Neural progenitor cell (in vitro differentiated cells): ENCODE measurements around the gene P3H3. TPM values are rescaled to one million over a fixed set of nuclear protein-coding genes. Genes with fewer than 3 reads are reported as not detected.
A peak's percentile ranks its signal among the peaks of the same experiment; 100 is the strongest.

Source experiments
- DNase-seq: peaks from one replicate; pipeline ENCODE4 v3.0.0-alpha.2; 2016; ENCODE audit warnings: low spot score
- H2AFZ ChIP-seq: fragments of 200-600 bp; sonication (generic); replicated peaks from 2 replicates; pipeline ENCODE4 v1.6.1; 2016; ENCODE audit warnings: antibody characterized with exemption
- H3F3A ChIP-seq: fragments of 200-600 bp; sonication (generic); 2 replicates; pipeline ENCODE4 v1.6.1; 2016; ENCODE audit warnings: antibody characterized with exemption, low read depth
- H3K27ac ChIP-seq: fragments of 200-600 bp; sonication (generic); 2 replicates; pipeline ENCODE4 v1.5.1; 2016; ENCODE audit warnings: mild to moderate bottlenecking
- H3K27me3 ChIP-seq: fragments of 200-600 bp; sonication (generic); 2 replicates; pipeline ENCODE4 v1.6.1; 2016; ENCODE audit warnings: mild to moderate bottlenecking, moderate library complexity
- H3K36me3 ChIP-seq: fragments of 200-600 bp; sonication (generic); 2 replicates; pipeline ENCODE4 v1.5.1; 2016
- H3K4me1 ChIP-seq: fragments of 200-600 bp; sonication (generic); 2 replicates; pipeline ENCODE4 v1.6.1; 2016; ENCODE audit warnings: mixed run types
- H3K4me2 ChIP-seq: fragments of 200-600 bp; sonication (generic); 2 replicates; pipeline ENCODE4 v1.6.1; 2016
- H3K4me3 ChIP-seq: fragments of 200-600 bp; sonication (generic); 2 replicates; pipeline ENCODE4 v1.5.1; 2016
- H3K79me2 ChIP-seq: fragments of 200-600 bp; sonication (generic); 2 replicates; pipeline ENCODE4 v1.6.1; 2016; ENCODE audit warnings: low read depth
- H3K9ac ChIP-seq: fragments of 200-600 bp; sonication (generic); 2 replicates; pipeline ENCODE4 v1.6.1; 2016
- H3K9me3 ChIP-seq: fragments of 200-600 bp; sonication (generic); 2 replicates; pipeline ENCODE4 v1.5.1; 2016; ENCODE audit warnings: low read depth
- H4K20me1 ChIP-seq: fragments of 200-600 bp; sonication (generic); 2 replicates; pipeline ENCODE4 v1.6.1; 2016; ENCODE audit warnings: low read depth
- H3K27ac Mint-ChIP-seq: 3 replicates; pipeline ENCODE4 v1.8.0; 2021; ENCODE audit warnings: mixed read lengths
- H3K27me3 Mint-ChIP-seq: 2 replicates; pipeline ENCODE4 v1.8.0; 2022; ENCODE audit warnings: low read depth, mild to moderate bottlenecking, inconsistent platforms, moderate library complexity, mixed read lengths; ENCODE audit not compliant: insufficient read depth
- H3K36me3 Mint-ChIP-seq: 3 replicates; pipeline ENCODE4 v1.8.0; 2021; ENCODE audit warnings: mixed read lengths
- H3K4me1 Mint-ChIP-seq: 3 replicates; pipeline ENCODE4 v1.8.0; 2021; ENCODE audit warnings: mixed read lengths
- H3K4me3 Mint-ChIP-seq: 3 replicates; pipeline ENCODE4 v1.8.0; 2021; ENCODE audit warnings: mild to moderate bottlenecking, moderate library complexity, mixed read lengths
- H3K9me3 Mint-ChIP-seq: 3 replicates; pipeline ENCODE4 v1.8.0; 2020; ENCODE audit warnings: mixed read lengths
- CTCF ChIP-seq: fragments of 200-600 bp; sonication (generic); IDR thresholded peaks from 2 replicates; pipeline ENCODE4 v1.5.1; 2017; ENCODE audit warnings: antibody characterized with exemption, mild to moderate bottlenecking
- EZH2 ChIP-seq: fragments of 200-600 bp; sonication (generic); IDR thresholded peaks from 2 replicates; pipeline ENCODE4 v1.6.1; 2017; ENCODE audit warnings: antibody characterized with exemption, mild to moderate bottlenecking, moderate library complexity
- EZH2phosphoT487 ChIP-seq: fragments of 200-600 bp; sonication (generic); IDR thresholded peaks from 2 replicates; pipeline ENCODE4 v1.6.1; 2017; ENCODE audit warnings: antibody characterized with exemption
- total RNA-seq: library from RNA; depleted of rRNA; stranded (reverse); fragments of >200 nt; gene quantifications from 2 replicates; pipeline ENCODE4 v1.2.3, GENCODE V29; 2015; ENCODE audit warnings: low replicate concordance

Gene P3H3
- total RNA-seq, 1 donor from 2014 or later = 14.1 TPM

DNA sequence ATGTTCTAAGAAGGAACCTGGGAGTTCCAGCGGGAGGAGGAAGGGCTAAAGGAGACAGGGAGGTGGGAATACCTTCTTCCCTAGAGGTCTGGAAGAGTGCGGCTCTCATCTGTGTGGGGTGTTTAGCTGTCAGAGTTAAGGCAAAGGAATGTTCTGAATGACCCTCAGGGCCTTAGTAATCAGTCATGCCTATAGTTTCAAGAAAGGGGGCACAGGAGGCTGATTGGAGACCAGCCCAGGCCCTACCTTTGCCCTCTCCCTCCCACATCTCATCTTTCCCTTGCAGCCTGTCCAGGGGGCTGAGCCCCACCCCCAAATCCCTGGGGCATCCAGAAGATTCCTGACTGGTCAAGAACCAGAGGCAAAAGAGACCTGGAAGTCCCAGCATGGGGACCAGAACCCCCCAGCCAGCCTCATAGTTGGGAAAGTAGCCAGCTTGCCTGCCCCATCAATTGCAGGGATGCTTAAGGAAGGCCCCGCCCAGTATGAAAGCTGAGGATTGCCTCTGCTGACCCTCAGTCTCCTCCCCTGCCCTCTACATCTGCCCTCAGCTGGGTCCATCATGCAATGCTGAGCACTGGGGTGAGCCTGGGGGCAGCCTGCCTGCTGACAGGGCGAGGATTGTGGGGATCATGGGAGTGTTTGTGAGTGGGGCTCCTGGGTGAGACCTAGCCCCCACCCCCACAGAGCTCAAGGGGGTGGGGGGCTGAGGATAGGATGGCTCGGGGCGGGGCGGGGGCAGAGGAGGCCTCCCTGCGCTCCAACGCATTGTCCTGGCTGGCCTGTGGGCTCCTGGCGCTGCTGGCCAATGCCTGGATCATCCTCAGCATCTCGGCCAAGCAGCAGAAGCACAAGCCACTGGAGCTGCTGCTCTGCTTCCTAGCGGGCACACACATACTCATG lies 4.8 kb upstream of the P3H3 start:
- TF ChIP-seq EZH2phosphoT487 (no peak), CTCF (no peak), EZH2 (no peak)
- Histone ChIP-seq H3K4me3 (no peak overlapping the region), H3K79me2 (peaks cover 6% of the 10 kb centered on the region), H3K4me2 (peak overlapping the region; percentile 89), H3K9ac (no peak overlapping the region), H3K9me3 (no peaks in the 10 kb centered on the region), H3K4me1 (peaks cover 57% of the 10 kb centered on the region), H3K27ac (no peak overlapping the region), H2AFZ (no peak overlapping the region), H3K27me3 (no peaks in the 10 kb centered on the region), H3F3A (peaks cover 69% of the 10 kb centered on the region), H4K20me1 (no peaks in the 10 kb centered on the region), H3K36me3 (no peaks in the 10 kb centered on the region)
- Mint-ChIP-seq H3K27me3 (peaks cover 13% of the 10 kb centered on the region), H3K9me3 (no peaks in the 10 kb centered on the region), H3K27ac (peak overlapping the region; percentile 35), H3K36me3 (peaks cover 12% of the 10 kb centered on the region), H3K4me1 (peaks cover 80% of the 10 kb centered on the region), H3K4me3 (peak overlapping the region; percentile 89)
- DNase-seq = no peak

GRCh38 chr12:6824085-6824775 lies 4.0 kb upstream of the P3H3 start:
- H3K9me3 ChIP-seq = no peaks in the 10 kb centered on the region
- H3K9me3 Mint-ChIP-seq = no peaks in the 10 kb centered on the region
- H2AFZ ChIP-seq = no peak overlapping the region
- peaks cover 14% of the 10 kb centered on the region for H3K79me2 ChIP-seq
- no peak overlapping the region for H3K9ac ChIP-seq
- no peak overlapping the region for H3K4me2 ChIP-seq
- H3K4me3 ChIP-seq = no peak overlapping the region
- TF ChIP-seq EZH2phosphoT487 = no peak
- no peak for TF ChIP-seq EZH2
- no peak for TF ChIP-seq CTCF
- H3K27me3 Mint-ChIP-seq = peaks cover 13% of the 10 kb centered on the region
- H4K20me1 ChIP-seq = no peaks in the 10 kb centered on the region
- peak overlapping the region; percentile 33 for H3K27ac Mint-ChIP-seq
- no peaks in the 10 kb centered on the region for H3K36me3 ChIP-seq
- H3K4me1 Mint-ChIP-seq = peaks cover 73% of the 10 kb centered on the region
- no peaks in the 10 kb centered on the region for H3K27me3 ChIP-seq
- peaks cover 12% of the 10 kb centered on the region for H3K36me3 Mint-ChIP-seq
- no peak overlapping the region for H3K27ac ChIP-seq
- H3K4me1 ChIP-seq = peaks cover 50% of the 10 kb centered on the region
- peak overlapping the region; percentile 73 for H3K4me3 Mint-ChIP-seq
- H3F3A ChIP-seq = peaks cover 62% of the 10 kb centered on the region
- no peak for DNase-seq

DNA sequence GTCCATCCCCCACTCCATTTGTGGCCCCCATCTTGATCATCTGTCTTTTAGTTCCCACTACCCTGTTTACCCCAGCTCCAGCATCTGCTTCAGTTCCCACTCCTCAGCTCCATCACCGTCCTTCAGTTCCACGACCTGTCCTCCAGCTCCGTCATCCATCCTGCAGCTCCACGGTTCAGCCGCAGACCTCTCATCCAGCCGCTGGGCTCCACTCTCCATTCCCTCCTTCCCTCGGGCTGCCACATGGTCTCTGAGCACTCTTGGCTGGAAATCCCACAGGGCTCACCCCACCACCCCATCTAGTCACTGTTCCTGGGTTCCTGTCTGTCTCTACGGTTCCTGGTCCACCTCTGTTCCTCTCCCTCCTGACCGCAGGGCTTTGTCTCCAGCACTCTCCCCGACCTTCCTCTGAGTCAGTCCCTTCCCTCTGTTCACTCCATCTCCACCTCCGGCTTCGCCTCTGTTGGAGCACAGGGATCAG lies 3.3 kb upstream of the P3H3 start:
- no peak overlapping the region for H3K4me3 ChIP-seq
- no peaks in the 10 kb centered on the region for H3K9me3 ChIP-seq
- H3K27ac Mint-ChIP-seq = peak overlapping the region; percentile 10
- peak overlapping the region; percentile 59 for H3K4me2 ChIP-seq
- peaks cover 55% of the 10 kb centered on the region for H3F3A ChIP-seq
- no peak overlapping the region for H3K27ac ChIP-seq
- H3K36me3 ChIP-seq = no peaks in the 10 kb centered on the region
- no peak for DNase-seq
- H3K4me1 Mint-ChIP-seq = peaks cover 67% of the 10 kb centered on the region
- TF ChIP-seq EZH2 (no peak), CTCF (no peak), EZH2phosphoT487 (no peak)
- H3K27me3 ChIP-seq = no peaks in the 10 kb centered on the region
- H2AFZ ChIP-seq = no peak overlapping the region
- peaks cover 46% of the 10 kb centered on the region for H3K4me1 ChIP-seq
- H3K9ac ChIP-seq = no peak overlapping the region
- peaks cover 13% of the 10 kb centered on the region for H3K36me3 Mint-ChIP-seq
- no peaks in the 10 kb centered on the region for H3K9me3 Mint-ChIP-seq
- peaks cover 21% of the 10 kb centered on the region for H3K79me2 ChIP-seq
- H3K27me3 Mint-ChIP-seq = peaks cover 12% of the 10 kb centered on the region
- H4K20me1 ChIP-seq = peaks cover 6% of the 10 kb centered on the region
- H3K4me3 Mint-ChIP-seq = peak overlapping the region; percentile 13
